GM23338 (cell line): ENCODE data around the gene DIP2C.

ENCODE experiments used
- CREB1 ChIP-seq: fragments of 250-450 bp; sonication (Bioruptor Pico); IDR thresholded peaks from 2 replicates; pipeline ENCODE4 v1.5.0; 2020; ENCODE audit warnings: low read depth, mild to moderate bottlenecking, moderate library complexity
- CTCF ChIP-seq, 2 experiments: fragments of 200-600 bp in 1 of 2; sonication (generic) in 1 of 2; conservative IDR thresholded peaks; 2 replicates each; pipeline versions ENCODE4 v1.5.1 to v1.6.1; 2016 to 2017; ENCODE audit warnings: antibody characterized with exemption in 2 of 2, low read depth in 2 of 2, mild to moderate bottlenecking in 2 of 2, moderate library complexity in 1 of 2
- EZH2 ChIP-seq: fragments of 200-600 bp; sonication (generic); IDR thresholded peaks from one replicate; pipeline ENCODE4 v1.8.0; 2017; ENCODE audit warnings: antibody characterized with exemption, mild to moderate bottlenecking, low read depth; ENCODE audit not compliant: unreplicated experiment
- EZH2phosphoT487 ChIP-seq: fragments of 200-600 bp; sonication (generic); IDR thresholded peaks from one replicate; pipeline ENCODE4 v1.8.1; 2018; ENCODE audit warnings: antibody characterized with exemption; ENCODE audit not compliant: unreplicated experiment
- JUNB ChIP-seq: IDR thresholded peaks from one replicate; pipeline ENCODE4 v1.6.1; 2016; ENCODE audit warnings: antibody characterized with exemption; ENCODE audit not compliant: unreplicated experiment
- NANOG ChIP-seq: IDR thresholded peaks from 2 replicates; pipeline ENCODE4 v1.6.1; 2016; ENCODE audit warnings: antibody characterized with exemption, borderline replicate concordance
- POLR2AphosphoS5 ChIP-seq: IDR thresholded peaks from 2 replicates; pipeline ENCODE4 v1.6.1; 2016; ENCODE audit warnings: antibody characterized with exemption, low read depth
- REST ChIP-seq: IDR thresholded peaks from one replicate; pipeline ENCODE4 v1.6.1; 2018; ENCODE audit warnings: antibody characterized with exemption; ENCODE audit not compliant: unreplicated experiment
- STAT1 ChIP-seq: IDR thresholded peaks from one replicate; pipeline ENCODE4 v1.6.1; 2016; ENCODE audit warnings: antibody characterized with exemption; ENCODE audit not compliant: unreplicated experiment
- ZNF331 ChIP-seq: fragments of 250-450 bp; sonication (Bioruptor Pico); IDR thresholded peaks from 2 replicates; pipeline ENCODE4 v1.5.0; 2020; ENCODE audit warnings: low read depth, mild to moderate bottlenecking, moderate library complexity
- TF ChIP-seq, protein P1 (sequence below): IDR thresholded peaks from 2 replicates; pipeline ENCODE4 v1.6.1; 2016; ENCODE audit warnings: antibody characterized with exemption

- TF ChIP-seq EZH2 = no peak
- no peak for TF ChIP-seq CTCF (conservative IDR thresholded peaks at IDR 0.05; ENCODE audit: low read depth in 2 of 2)
- no peak for TF ChIP-seq CREB1
- no peak for TF ChIP-seq POLR2AphosphoS5
- no peak for TF ChIP-seq REST
- TF ChIP-seq JUNB = no peak
- no peak for TF ChIP-seq EZH2phosphoT487
- TF ChIP-seq, protein P1, sequence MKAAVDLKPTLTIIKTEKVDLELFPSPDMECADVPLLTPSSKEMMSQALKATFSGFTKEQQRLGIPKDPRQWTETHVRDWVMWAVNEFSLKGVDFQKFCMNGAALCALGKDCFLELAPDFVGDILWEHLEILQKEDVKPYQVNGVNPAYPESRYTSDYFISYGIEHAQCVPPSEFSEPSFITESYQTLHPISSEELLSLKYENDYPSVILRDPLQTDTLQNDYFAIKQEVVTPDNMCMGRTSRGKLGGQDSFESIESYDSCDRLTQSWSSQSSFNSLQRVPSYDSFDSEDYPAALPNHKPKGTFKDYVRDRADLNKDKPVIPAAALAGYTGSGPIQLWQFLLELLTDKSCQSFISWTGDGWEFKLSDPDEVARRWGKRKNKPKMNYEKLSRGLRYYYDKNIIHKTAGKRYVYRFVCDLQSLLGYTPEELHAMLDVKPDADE = no peak
- no peak for TF ChIP-seq ZNF331 (CRISPR knock-in tag)
- TF ChIP-seq NANOG = no peak
- no peak for TF ChIP-seq STAT1
Measured at GRCh38 chr10:393787-394438, 295.6 kb downstream of the DIP2C start.
